Retinal pigment epithelial cell (primary cell): ENCODE results near the gene USHBP1.

Experiments
- DNase-seq: peaks from one replicate; pipeline ENCODE4 v3.0.0-alpha.2; 2010; ENCODE audit warnings: low read depth
- H3K4me3 ChIP-seq: 2 replicates; pipeline ENCODE4 v1.5.1; 2011; ENCODE audit warnings: mild to moderate bottlenecking, low read length, control low read depth, moderate library complexity
- TF ChIP-seq, protein P1 (sequence below): conservative IDR thresholded peaks from 2 replicates; pipeline ENCODE4 v1.5.1; 2011; ENCODE audit warnings: low read depth, low read length, control low read depth, inconsistent platforms

Gene USHBP1

DNA sequence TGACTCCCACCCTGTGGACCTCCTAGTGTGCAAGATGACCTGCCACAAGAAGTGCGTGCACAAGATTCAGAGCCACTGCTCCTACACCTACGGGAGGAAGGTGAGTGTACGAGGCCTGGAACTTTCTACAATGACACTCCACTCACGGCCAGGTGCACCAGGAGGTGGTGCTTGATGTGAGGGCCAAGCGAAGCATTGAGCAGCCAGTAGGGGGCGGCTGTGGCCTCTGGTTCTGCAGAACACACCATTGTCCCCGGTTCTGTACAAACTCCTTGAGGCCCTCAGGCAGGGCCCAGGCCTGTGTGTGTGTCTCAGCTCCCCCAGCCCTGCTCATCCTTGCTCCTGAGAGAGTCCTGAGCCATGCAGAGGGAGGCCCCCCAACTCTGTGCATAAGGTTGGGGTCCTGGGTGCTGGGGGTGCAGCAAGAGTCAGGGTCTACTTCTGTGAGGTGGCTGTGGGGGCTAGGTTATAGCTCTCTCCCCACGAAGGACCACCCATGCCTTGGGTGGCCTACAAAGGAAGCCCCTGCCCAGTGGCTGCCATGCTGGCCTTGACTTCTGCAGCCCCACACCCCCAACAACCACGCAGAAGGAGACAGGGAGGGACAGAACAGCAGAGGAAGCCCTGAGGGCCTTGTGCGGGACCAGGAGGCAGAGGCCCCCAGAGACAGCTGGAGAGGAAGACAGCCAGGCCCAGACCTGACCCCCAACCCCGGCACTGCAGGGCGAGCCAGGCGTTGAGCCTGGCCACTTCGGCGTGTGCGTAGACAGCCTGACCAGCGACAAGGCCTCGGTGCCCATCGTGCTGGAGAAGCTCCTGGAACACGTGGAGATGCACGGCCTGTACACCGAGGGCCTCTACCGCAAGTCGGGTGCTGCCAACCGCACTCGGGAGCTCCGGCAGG is 59.1 kb downstream of the USHBP1 start:
- H3K4me3 ChIP-seq: no peak overlapping the region
- no peak for DNase-seq
- TF ChIP-seq, protein P1, sequence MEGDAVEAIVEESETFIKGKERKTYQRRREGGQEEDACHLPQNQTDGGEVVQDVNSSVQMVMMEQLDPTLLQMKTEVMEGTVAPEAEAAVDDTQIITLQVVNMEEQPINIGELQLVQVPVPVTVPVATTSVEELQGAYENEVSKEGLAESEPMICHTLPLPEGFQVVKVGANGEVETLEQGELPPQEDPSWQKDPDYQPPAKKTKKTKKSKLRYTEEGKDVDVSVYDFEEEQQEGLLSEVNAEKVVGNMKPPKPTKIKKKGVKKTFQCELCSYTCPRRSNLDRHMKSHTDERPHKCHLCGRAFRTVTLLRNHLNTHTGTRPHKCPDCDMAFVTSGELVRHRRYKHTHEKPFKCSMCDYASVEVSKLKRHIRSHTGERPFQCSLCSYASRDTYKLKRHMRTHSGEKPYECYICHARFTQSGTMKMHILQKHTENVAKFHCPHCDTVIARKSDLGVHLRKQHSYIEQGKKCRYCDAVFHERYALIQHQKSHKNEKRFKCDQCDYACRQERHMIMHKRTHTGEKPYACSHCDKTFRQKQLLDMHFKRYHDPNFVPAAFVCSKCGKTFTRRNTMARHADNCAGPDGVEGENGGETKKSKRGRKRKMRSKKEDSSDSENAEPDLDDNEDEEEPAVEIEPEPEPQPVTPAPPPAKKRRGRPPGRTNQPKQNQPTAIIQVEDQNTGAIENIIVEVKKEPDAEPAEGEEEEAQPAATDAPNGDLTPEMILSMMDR: peak; percentile 78

DNA sequence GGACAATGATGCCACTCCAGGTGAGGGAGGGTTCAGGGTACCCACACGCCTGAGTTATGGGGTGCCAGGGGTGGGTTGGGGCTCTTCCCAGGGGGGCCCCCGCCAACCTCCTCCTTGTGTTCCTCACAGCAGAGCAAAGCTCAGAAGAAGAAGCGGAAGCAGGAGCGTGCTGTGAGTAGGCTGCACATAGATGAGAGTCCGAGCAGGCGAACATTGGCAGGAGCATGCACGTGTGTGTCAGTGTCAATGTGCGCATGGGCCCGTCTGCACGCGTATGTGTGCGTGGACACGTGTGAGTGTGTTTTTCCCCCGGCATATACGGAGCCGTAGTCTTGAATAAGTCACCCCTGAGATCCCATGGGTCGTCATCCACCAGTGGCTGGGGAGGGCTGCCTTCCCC is 61.8 kb downstream of the USHBP1 start:
- TF ChIP-seq, protein P1: no peak

DNA sequence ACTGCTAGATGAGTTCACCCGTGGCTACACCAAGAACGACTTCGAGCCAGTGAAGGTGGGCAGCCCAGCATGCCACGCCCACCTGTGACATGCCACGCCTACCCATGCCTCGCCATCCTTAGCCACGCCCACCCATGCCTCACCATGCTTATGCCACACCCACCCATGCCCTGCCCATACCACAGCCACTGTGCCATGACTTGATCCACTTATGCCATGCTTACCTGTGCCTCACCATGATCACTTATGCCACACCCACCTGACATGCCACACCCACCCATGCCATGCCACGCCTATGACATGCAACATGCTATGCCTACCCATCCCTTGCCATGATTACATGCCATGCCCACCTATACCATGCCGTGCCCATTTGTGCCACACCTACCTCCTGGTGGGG is 62.3 kb downstream of the USHBP1 start:
- H3K4me3 ChIP-seq: no peak overlapping the region
- DNase-seq: no peak
- TF ChIP-seq, protein P1: no peak

More for the DNA sequence above, 61.8 kb downstream of the USHBP1 start:
- DNase-seq: no peak
- no peak overlapping the region for H3K4me3 ChIP-seq

DNA sequence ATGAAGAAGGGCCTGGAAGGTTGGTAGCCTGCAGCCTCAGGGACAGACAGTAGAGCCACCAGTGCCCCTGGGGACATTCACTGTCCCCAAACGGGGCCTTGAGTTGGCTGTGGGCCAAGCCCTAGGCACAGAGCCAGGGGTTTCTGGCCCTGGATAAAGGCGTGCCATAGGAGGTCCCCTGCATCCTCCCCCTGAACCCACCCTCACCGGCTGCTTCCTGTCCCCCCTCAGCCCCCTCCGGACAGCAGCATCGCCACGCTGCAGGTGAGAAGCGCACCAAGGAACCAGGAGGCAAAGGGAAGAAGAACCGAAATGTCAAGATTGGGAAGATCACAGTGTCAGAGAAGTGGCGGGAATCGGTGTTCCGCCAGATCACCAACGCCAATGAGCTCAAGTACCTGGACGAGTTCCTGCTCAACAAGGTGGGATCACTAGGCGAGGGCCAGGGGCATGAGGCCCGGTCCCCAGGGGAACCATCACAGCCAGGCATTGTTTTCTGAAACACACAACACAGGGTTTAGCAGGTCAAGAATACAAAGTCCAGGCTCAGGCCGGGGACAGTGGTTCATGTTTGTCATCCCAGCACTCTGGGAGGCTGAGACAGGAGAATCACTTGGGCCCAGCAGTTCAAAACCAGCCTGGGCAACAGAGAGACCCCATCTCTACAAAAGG is 64.0 kb downstream of the USHBP1 start:
- H3K4me3 ChIP-seq: no peak overlapping the region
- TF ChIP-seq, protein P1: no peak
- DNase-seq: no peak
